ENCODE data around the gene DDX60. TPM values are rescaled to one million over a fixed set of nuclear protein-coding genes. Genes with fewer than 3 reads are reported as not detected.

DDX60 gene
- total RNA-seq = 11.1 and 14.7 TPM in 2 replicates

GRCh38 chr4:168318266-168318895 is at the start of gene DDX60:
DDX60 (minus strand) TSS chr4:168318752; CDS start chr4:168311259, 7,493 bp downstream.

Other genes with a start within 250 kb of the DDX60 start
- not detected in 2 replicates for gene ANXA10, start 226.2 kb downstream of the DDX60 start, total RNA-seq
- 45.5 and 47.7 TPM in 2 replicates for gene DDX60L, start 161.7 kb upstream of the DDX60 start, total RNA-seq
- 21.0 and 31.0 TPM in 2 replicates for gene PALLD, start 178.3 kb upstream of the DDX60 start, total RNA-seq

Measured in vein endothelial cell (primary cell).